ENCODE data around the gene MRPL48.
"Not testable (repeated sequence)": the region's sequence is repeated elsewhere in the genome, so short reads cannot be mapped to it uniquely, and the experiment has no call there.

The MRPL48 gene

DNA sequence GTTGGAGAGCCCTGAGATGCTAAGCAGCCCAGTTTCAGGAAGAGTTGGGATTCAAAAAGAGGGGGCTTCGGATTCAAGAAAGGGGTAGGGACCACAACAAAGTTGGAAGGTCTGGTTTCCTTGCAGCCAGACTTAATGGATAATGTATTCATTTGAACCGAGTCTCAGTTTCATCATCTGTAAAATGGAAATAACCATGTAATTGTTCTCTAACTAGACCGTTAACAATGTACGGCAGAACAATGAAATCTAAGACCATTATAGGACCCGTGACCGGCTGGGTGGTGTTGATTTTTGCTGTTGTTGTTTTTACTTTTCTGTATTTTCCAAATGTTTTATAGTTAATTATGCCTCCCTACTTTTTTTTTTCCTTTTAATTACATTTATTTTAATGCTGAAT lies 6.4 kb upstream of the MRPL48 start:
- DNase-seq: no peak

GRCh38 chr11:73783483-73784020 lies 4.1 kb upstream of the MRPL48 start:
- no peak for DNase-seq

GRCh38 chr11:73784080-73784634 lies 3.5 kb upstream of the MRPL48 start:
- DNase-seq: no peak

DNA sequence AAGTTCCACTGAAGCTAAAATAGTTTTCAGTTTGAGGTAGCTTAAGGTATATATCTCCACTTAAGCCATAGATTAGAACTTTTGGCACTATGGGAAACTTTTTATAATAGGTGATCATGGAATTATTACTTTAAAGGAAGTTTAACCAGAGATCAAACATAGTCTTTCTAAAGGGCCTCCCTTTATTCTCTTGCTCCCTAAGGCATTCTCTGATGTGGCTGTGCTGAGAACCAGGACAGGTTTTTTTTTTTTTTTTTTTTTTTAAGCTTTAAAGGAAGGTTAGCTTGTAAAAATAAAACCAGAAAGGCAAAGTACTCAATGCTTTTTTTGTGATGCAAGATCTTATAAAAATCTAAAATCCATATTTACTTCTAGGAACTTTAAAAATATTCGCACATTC lies 2.9 kb upstream of the MRPL48 start:
- DNase-seq: no peak

DNA sequence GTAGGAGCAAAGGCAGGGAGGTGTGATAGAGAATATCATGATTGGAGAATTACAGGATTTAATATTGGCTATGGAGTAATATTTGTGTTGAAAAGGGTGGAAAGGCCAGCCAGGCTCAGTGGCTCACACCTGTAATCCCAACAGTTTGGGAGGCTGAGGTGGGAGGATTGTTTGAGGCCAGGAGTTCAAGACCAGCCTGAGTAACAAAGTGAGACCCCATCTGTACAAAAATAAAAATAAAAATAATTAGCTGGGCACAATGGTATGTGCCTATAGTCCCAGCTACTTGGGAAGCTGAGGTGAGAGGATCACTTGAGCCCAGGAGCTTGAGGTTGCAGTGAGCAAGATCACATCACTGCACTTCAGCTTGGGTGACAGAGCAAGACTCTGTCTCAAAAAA lies 2.2 kb upstream of the MRPL48 start:
- DNase-seq: not testable (repeated sequence)

DNA sequence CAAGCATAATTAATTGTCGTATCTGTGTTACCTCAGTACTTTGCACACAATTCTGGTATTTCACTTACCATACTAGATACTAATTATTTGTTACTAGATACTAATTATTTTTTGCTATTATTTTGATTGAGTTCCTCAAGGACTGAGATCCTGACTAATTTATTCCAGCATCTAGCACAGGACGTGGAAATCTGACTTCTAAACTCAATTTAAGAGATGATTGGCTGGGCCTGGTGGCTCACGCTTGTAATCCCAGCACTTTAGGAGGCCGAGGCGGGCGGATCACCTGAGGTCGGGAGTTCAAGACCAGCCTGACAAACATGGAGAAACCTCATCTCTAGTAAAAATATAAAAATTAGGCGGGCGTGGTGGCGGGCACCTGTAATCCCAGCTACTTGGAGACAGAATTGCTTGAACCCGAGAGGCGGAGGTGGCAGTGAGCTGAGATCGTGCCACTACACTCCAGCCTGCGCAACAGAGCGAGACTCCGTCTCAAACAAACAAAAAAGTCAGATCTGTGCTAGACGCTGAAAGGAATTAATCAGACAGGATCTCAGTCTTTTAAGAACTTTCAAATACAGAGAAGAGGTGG lies 527 bp upstream of the MRPL48 start:
- no peak for DNase-seq

GRCh38 chr11:73789279-73789670 lies 1.6 kb downstream of the MRPL48 start:
- no peak for DNase-seq

DNA sequence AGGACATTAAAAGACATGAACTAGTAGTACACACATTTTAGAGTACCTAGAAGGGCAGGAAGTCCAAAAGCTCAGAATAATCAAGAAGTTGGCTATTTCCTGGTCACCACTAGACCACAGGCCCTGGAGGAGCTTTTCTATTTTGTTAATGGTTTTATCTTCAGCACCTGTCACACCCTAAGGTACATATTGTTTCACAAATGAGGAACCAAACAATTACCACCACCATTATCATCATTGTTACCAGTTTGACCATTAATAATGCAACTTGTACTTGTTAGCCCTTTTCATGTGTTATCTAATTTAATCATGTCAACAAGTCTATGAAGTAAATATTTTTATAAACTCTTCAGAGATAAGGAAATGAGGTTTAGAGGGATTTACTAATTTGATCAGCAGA lies 4.9 kb downstream of the MRPL48 start:
- no peak for DNase-seq

DNA sequence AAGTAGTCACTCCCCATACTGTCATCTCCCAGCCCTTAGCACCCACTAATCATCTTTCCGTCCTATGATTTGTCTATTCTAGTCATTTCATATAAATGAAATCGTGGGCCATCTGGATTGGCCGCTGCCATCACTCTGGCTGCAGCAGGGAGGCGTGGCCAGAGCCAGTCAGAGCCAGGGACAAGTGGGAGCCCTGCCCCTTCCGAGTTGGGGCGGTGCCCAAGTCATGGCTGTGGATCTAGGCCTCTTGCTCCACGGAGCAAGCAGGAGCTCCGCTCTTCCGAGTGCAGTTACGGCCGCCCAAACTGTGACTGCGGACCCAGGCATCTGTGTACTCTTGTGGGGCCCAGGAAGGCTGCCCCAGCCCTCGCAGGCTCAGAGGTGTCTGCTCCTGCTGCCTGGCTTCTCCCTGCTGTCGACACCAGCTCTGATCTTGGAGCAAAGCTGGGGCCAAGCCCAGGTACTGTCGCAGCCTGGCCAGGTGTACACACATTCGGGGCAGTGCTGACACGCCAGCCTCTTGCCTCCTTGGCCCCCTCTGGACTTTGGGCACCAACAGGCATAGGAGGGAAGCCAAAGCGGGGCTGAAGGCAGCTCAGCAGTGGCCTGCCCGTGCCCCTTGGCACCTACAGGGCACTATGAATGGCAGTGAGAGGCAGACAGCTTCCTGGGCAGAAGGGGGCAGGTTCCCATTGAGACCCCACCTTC lies 8.4 kb downstream of the MRPL48 start:
- no peak for DNase-seq

GRCh38 chr11:73797457-73797856 lies 9.8 kb downstream of the MRPL48 start:
- DNase-seq: no peak

DNA sequence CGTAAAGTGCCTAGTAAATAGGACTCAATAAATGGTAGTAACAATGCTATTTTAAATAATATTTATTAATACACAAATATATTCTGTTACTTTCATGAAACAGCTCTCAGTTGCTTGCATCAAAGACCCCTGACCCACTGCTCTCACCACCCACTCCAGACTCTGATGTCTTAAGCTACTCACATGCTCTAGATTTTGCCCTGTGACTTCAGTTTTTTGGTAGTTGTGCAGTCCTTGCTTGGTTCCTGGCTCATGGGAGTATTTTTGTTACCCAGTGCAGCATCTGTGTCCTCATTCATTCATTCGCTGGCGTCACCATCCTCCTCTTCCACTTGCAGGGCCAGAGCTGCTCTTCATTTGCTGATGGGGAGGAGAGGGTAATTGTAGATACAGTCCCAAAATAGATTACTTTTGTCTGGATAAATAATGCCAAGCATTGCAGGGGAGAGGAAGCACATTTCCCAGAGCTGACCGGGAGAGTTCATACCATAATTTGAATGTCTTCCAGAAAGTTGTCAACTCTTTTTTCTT lies 12.7 kb downstream of the MRPL48 start:
- DNase-seq: no peak

DNA sequence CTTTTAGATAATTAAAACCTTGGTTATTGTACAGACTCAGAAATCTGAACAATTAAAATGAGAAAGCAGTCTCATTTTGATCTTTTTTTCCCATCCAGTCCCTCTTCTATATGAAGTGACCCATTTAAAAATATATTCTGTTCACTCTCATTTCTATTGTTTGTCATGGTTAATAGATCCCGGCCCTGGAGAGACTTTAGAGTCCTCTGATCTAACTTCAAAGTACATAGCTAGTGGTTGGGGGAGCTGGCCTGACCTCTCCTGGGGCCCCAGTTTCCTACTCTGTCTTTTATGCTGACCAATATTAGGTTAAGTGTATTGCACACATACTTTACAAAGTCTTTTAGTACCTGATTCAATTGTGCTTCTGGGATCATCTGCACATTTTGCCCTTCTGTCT lies 13.5 kb downstream of the MRPL48 start:
- no peak for DNase-seq

DNA sequence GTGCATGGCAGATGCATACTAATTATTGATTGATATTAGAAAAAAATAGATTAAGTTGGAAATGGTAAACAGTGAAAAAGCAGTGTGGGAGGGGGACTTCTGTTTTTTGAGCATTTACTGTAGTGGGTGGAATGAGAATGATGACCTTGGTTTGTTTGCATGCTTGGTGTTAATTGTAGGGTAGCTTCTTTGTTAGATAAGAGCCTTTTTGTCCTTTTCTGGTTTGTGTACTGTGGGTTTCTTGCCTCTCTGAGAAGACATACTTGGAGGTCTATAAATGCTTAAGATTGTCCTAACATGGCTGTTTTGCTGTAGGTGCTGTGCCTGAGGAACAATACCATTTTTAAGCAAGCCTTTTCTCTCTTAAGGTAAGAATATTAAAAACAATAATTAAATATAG lies 17.0 kb downstream of the MRPL48 start:
- no peak for DNase-seq

DNA sequence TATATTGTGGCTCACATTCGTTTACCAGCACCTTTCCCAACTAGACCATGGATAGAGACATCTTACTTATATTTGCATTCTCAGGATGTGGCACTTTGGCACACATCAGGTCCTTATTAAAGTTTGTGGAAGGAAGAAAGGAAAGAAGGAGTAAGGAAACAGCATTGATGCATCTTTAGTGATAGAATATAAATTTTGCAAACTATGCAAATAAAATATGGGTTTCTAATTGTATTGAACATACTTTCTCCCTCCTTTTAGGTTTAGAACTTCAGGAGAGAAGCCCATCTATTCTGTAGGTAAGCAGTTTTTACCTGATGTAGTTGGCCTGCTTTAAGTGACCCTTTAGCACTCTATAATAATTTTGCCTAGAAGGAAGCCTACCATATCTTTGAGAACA lies 20.4 kb downstream of the MRPL48 start:
- no peak for DNase-seq

GRCh38 chr11:73810637-73811036 lies 23.0 kb downstream of the MRPL48 start:
- no peak for DNase-seq

- DNase-seq: no peak
Observed at GRCh38 chr11:73812234-73812633, 24.6 kb downstream of the MRPL48 start.

GRCh38 chr11:73814812-73815211 lies 27.1 kb downstream of the MRPL48 start:
- no peak for DNase-seq

DNA sequence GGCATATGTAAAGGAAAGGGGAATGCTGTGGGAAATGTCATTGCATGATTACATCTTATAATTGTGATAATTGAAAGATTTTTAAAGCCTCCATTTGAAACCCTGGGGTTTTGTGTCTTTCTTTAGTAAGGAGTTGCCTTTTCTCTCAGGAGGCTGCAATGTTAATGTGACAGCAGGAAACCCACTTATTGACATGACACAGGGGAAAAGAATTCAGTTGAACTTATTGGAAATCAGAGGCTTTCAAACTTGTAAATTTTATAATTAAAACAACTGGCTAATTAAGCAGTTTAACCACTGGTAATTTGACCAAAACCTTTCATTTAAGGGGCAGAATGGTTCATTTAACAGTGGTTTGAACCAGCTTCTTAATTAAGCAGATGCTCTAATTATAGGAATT lies 31.2 kb downstream of the MRPL48 start:
- DNase-seq: no peak

DNA sequence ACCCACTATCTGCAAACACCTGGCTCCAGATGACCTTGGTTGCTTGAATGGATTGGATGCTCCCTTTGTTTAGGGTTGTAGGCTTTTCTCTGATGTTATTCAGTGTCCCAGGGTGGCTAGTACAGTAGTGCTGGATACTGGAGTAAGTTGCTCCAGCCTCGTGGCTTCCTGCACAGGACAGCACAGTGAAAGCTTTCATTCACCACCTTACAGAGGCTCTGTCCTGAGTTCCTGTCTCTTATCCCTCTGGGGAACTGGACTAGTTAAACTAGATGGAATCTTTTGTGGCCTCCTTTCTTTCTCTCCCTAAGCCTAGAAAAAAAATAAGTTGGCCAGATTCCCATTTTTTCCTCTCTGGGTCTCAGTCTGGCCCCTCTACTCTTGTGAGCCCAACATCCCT lies 42.6 kb downstream of the MRPL48 start:
- DNase-seq: no peak

- DNase-seq: no peak
Observed at GRCh38 chr11:73833067-73833466, 45.4 kb downstream of the MRPL48 start.

DNA sequence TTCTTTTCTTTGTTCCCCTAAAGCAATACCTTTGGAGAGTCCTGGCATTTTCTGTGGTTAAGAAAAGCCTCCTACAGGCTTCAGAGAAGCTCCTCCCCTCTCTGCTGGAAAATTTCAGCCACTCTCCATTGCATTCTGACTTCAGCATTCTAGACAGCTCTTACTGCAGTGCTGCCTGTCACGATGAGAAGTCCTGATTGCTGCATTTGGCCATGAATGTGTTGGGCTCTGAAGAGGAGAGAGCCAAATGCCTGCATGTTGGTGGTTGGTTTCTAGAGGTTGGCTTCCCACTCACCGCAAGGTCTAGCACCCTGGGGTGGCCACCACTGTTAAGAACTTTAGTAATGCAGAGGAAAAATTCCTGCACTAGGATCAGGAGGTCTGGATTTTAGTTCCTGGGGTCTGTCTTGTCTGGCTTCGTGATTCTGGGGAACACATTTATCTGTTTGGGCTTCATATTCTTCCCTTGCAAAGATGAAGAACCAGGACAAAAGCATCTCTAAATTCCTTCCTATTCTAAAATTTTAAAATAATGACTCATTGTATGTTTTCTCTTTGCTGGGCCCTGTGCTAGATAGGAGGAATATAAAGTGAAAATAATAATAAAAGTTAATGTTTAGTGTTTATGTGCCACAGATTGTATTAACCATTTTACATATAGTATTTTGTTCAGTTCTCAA lies 50.9 kb downstream of the MRPL48 start:
- DNase-seq: no peak

- DNase-seq: no peak
Observed at GRCh38 chr11:73839123-73839457, 51.4 kb downstream of the MRPL48 start.

DNA sequence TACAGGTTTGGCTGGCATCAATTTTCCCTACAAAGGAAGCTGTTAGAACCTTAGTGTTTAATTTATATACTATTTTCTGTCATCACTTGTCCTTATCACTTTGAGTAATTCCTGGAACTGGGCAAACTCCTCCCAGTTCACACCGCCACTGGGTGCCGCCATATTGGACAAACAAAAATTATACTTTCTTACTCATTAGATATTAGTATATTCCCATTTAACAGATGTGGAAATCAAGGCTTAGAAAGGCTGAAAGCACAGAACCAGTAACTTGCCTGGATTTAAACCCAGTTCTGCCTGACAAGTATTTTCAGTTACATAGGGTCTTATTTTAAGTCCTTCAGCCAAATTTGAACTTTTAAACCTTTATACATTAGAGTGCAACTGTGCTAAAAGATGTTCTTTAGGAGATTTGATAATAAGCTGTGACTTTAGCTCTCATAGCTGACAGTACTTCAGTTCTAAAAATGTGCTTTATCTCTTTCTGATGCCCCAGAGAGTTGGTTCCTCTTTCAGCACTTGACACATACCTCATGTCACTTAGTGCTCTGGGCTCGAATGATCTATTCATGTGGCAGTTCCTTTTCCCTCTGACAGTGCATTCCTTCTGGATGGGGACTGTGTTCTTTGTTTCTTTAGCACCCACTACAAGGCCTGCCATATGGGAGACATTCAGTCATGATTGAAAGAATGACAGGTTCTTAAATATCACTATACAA lies 63.5 kb downstream of the MRPL48 start:
- DNase-seq: no peak
